Stimulated activated CD4-positive, alpha-beta T cell treated with anti-CD3 and anti-CD28 coated beads, TNF-alpha, amount 100 ng/mL, for 24 hours (primary cell): ENCODE data around the gene TMC4.

Experiments used
- DNase-seq, 3 experiments: peaks; one replicate each; pipeline ENCODE4 v3.0.0-alpha.2; 2020; ENCODE audit warnings: low read depth in 3 of 3

TMC4 gene

DNA sequence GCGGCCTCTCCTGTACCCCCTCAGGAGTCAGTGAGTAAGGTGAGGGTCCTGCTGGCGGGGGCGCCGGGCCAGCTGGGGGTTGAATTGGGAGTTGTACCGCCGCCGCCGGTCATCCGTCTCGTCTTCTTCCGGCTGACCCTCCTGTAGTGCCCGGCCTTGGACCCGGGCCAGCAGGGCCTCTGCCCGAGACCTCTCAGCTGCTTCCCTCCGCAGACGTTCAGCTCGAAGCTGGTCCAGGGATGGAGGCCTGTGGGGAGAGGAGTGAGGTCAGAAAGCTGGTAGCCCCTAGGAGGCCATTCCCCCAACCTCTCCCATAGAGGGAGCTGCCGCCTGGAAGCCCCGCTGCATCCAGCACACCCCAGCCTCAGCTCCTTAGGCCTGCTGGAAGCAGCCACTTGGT, 17.3 kb downstream of the TMC4 start:
- DNase-seq = no peak

DNA sequence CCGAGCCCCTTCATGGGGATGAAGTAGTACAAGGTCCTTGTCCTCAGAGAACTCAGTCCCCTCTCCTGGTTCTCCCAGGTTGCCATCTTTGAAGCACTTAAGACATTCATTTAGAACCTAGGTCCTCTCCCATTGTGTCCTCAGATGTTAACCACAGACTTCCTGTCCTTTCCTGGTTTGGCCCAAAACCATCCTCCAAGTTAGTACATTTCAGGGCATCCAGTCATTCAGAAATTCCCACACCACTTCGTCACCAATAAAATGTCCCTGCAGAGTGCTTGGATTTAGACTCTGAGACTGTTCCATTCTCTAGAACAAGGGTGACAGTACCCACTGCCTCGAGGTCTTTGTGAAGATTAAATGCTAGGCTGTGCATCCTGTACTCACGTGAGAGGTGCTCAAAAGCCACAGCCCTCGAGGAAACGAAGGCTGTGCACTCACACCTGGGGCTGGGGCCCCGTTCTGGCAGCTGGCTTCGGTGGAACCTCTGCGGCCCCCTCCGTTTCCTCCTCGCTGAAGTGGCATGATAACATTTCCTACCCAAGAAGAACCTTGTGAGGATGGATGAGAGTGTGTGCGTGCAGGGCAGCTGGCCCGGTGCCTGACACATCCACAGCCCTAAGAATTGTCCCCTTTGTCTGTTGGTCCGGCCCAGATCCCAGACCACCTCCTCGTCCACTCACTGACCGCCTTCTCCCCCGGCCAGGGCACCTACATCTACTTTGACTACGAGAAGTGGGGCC, 18.2 kb downstream of the TMC4 start:
- no peak for DNase-seq

DNA sequence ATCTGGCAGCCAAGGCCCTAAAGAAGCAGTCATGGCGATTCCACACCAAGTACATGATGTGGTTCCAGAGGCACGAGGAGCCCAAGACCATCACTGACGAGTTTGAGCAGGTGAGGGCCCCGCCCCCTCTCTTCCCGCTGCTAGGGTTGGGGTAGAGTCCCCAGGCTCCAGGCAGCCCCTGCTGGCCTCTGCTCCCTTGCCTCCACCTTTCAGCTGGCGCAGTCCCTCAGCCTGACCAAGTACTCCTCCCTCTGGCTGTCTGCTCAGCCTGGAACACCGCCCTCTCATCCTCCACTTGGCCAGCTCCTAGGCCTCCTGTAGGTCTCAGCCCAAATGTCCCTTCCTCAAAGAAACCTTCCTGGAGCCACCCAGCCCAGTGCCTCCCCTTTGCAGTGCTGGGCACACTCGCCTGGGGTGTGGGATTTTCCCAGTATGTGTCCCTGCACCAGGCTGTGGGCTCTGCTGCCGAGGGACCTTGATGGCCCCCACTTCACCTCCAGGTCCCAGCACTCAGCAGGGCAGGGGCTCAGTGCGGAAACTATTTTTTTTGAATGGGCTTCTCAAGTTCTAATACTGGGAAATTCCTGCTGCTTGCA, 19.1 kb downstream of the TMC4 start:
- no peak for DNase-seq

DNA sequence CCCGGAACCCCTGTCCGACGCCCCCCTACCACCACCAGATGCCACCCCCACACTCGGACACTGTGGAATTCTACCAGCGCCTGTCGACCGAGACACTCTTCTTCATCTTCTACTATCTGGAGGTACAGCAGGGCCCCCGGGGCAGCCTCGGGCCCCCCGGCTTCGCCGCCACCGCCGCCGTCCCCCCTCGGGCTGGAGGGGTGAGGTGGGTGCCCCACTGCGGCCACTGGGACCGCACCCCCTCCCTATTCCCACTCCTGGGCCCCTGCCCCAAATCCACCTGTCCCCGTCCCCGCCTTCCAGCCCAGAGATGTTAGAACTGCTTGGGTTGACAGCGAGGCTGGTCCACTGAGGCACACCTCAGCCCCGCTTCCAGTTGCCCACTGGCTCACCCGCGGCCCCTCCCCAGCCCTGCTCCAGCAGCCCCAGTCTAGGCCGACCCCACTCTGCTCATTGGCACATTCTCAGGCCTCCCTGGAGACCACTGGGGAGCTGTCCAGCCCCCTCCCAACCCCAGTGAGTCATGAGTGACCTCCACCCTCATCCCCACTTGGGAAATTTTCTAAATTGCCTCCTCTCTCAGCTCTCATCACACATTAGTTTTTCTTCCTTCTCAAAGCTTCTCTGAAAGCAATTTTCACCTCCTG, 20.0 kb downstream of the TMC4 start:
- no peak for DNase-seq

DNA sequence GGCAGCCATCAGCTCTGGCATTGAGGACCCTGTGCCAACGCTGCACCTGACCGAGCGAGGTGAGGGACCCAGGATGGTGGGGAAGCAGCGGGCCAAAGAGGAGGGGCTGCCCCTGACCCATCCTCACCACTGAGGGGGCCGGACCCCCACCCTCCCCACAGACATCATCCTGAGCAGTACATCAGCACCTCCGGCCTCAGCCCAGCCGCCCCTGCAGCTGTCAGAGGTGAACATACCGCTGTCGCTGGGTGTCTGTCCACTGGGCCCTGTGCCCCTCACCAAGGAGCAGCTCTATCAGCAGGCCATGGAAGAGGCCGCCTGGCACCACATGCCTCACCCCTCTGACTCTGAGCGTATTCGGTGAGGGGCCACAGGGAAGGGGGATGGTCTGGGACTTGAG, 20.7 kb downstream of the TMC4 start:
- no peak for DNase-seq

DNA sequence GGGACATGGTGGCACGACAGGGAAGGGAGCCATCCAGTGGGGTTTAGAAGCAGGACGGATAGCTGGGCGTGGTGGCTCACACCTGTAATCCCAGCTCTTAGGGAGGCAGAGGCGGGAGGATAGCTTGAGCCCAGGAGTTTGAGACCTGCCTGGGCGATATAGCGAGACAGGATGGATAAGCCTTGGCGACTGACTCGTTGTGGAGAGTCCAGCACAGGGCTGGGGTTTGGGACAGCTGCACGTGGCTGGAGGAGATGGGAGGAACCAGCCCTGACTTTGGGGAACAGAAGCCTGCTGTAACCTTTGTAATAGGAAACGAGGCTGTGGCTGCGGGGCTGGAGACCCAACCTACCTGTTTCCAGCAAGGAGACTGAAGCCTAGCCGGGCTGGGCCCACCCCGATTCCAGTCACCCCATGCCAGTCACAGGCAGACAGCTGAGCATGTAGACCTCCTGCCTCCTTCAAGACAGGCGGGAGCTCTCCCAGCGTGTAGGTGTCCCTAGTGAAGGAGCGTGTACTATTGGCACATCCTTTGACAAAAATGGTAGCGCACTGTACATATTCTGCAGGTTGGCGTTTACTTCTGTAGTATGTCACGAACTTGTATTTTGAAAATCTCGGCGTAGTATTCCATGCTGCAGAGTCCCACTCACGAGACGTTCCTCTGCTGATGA, 21.5 kb downstream of the TMC4 start:
- DNase-seq = no peak

DNA sequence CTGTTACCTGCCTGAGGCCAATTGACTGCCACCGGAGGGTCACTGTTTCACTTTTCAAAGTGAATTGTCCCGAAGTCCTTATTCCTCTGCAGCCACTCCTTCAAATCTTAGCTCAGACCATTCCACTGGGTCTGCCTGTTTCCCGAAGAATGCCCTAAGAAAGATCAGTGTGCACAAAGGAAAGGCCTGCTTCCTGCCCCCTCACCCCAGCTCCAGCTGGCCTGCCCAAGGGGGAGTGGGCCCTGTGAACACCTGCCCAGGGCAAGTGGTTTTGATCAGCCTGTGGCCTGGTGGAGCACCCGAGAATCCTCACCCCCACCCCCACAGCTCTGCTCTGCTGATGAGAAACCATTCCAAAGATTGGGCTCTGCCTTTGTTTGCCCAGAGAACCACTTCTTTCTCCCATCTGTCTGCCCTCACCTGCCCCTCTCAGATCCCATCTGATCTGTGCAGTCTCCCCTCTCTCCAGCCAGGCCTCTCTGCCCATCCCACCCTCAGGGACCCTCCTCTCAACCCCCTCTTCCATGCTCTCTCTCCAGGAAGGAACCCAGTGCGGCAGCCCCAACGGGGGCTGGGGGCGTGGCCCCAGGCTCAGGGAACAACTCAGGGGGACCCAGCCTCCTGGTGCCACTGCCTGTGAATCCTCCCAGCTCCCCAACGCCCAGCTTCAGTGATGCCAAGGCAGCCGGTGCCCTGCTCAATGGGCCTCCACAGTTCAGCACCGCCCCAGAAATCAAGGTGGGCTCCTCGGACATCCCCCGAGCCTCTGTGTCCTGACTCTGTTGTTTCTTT, 23.7 kb downstream of the TMC4 start:
- DNase-seq = no peak

DNA sequence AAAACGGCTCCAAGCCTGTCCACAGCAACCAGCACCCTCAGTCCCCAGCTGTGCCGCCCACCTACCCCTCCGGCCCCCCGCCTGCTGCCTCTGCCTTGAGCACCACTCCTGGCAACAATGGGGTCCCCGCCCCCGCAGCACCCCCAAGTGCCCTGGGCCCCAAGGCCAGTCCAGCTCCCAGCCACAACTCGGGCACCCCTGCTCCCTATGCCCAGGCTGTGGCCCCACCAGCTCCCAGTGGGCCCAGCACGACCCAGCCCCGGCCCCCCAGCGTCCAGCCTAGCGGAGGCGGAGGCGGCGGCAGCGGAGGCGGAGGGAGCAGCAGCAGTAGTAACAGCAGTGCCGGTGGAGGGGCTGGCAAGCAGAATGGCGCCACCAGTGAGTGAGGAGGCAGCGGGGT, 24.8 kb downstream of the TMC4 start:
- no peak for DNase-seq

DNA sequence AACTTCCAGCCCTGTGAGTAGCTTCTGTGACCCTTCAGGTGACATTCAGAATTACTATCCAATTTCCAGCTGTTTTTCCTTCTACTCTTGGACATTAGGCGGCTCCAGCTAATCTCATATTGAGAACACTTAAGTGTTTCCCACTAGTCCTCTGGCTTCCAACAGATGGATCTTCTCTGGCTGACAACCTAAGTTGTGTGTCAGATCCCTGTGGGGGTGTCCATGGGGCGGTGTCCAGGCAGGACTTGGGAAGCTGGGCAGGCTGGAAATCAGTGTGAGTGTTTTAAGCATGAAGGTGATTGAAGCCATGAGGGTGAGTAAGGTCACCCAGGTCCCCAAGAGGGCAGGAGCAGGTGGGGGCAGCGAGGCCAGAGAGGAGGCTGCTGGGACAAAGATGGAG, 25.3 kb downstream of the TMC4 start:
- no peak for DNase-seq

DNA sequence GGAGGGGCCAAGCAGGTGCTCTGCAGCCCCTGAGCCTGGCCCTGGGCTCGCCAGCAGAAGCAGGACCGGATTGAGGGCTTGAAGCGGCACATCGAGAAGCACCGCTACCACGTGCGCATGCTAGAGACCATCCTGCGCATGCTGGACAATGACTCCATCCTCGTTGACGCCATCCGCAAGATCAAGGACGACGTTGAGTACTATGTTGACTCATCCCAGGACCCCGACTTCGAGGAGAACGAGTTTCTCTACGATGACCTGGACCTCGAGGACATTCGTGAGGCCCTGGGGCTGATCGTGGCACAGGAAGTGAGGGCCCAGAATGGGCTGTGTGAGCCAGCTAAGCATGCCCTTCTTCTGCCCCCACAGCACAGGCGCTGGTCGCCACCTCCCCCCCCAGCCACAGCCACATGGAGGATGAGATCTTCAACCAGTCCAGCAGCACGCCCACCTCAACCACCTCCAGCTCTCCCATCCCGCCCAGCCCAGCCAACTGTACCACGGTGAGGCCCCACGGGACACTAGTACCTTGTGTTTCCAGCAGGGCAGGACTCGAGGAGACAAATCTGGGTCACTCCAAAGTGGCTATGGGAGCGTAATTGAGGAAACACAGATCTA, 27.3 kb downstream of the TMC4 start:
- DNase-seq = no peak

DNA sequence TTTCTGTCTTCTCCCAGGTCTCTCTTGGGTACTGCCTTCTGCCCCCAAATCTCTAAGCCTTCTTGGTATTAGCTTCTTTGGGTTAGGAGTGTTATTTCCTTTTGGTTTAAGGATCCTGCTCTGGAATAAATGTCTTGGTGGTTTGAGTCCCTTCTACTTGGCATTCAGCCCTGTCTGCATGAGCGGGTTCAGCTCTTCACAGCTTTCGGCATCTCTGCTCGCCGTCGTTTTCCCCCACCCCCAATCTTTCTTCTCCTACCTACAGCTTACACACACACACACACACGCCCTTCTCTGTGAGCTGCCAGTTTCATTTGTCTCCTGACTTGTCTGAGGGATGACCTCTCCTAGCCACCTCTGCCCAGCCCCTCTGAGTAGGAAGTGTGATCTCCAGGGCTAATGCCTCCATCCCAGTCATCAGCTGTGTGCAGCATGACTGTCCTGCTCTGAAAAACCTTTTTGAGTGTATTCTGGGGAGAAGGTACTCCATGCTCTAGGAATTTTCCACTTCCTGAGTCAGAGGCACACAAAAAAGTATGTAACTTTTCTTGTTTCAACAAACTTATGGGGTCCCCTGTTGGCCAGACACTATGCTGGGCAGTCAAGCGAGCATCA, 30.7 kb downstream of the TMC4 start:
- DNase-seq = no peak

DNA sequence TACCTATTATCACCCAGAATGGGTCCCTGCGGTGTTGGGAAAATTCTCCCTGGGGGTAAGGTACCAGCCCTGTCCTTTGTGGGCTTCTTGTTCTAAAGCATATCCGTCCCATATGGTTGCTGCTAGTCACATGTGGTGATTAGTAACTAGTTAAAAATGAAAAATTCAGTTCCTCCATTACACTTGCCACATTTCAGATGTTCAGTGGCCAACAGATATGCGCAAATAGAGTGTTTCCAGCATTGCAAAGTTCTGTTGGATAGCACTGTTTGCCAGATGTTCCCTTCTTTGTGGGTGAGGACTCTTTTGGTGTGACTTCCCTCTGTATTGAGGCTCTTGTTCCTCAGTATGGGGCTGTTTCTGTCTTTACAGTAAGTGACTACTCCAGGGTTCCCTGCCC, 31.6 kb downstream of the TMC4 start:
- DNase-seq = no peak

DNA sequence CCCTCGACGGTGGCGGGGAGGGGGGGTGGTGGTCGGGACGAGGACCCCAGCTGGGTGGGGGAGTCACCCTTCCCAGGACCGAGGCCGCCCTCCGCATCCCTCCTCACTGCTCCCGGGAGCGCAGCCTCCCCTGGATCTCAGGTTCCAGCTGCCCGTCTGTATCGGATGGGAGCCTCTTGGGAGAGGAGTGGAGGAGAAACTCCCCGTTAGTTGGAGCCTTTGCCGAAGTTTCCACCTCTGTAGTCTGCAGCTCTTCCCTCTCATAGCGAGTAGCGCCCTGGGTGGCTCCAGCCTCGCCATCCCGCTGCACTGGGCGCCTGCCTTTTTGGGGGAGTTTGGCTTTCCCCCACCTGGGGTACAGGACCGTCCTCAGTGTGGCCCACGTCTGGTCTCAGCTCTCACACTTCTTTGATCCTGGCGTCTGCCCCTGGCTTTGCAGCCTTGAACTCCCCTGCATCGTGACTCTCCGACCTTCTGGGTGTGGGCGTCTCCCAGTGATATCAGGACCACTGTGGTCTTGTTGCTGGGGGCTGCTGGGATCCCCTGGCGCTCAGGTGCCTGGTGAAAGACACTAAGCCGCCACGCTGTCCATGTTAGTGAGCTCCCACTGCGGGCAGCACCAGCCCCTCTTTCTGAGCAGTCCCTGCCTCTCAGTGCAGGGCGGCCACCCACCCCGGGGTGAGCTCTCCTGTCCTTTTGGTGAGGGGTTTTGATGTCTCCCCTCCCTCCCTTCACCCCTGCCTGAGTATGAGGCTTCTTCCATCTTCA, 34.3 kb downstream of the TMC4 start:
- DNase-seq = peak in 1 of 3 experiments; percentile 28

DNA sequence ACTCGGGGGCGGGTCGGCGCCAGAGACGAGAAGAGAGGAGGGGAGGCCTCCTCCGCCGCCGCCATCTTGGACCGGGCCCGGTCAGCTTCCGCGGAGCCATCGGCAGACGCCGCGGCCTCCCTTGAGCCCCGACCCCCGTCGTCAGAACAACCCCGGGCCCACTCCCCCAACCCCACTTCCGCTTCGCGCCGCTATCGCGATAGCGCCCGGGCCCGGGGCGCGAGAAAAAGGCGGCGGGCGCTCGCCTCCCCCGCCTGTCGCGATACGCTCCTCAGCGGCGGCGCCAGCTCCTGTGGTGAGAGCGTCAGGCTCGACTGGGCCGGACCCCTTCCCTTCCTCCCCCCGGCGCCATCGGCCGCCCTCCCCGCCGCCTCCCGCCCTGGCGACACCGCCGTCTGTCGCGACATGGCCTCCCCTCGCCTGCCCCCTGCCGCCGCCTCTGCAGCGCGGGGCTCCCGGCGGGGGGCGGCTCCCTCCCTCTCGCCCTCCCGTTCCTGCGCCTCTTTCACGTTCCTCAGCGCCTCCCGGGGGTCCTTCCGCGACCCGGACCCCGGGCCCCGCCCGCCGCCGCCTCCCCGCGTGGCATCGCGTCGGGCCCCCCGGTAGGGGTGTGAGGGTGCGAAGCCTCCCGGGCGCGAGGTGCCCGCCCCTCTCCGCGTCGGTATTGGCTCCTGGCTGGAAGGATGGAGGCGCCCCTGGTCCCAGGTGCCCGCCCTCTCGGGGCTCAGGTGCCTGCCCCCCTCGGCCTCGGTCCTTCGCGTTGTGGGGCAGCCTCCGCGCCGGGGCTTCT, 35.1 kb downstream of the TMC4 start, which contains the start of gene CNOT3:
TSS of gene CNOT3 (plus strand) at position 64 of the 790 bp plus-strand sequence. CDS start 5,217 bp downstream, outside the sequence.
- peak in 1 of 3 experiments; percentile 27 for DNase-seq

DNA sequence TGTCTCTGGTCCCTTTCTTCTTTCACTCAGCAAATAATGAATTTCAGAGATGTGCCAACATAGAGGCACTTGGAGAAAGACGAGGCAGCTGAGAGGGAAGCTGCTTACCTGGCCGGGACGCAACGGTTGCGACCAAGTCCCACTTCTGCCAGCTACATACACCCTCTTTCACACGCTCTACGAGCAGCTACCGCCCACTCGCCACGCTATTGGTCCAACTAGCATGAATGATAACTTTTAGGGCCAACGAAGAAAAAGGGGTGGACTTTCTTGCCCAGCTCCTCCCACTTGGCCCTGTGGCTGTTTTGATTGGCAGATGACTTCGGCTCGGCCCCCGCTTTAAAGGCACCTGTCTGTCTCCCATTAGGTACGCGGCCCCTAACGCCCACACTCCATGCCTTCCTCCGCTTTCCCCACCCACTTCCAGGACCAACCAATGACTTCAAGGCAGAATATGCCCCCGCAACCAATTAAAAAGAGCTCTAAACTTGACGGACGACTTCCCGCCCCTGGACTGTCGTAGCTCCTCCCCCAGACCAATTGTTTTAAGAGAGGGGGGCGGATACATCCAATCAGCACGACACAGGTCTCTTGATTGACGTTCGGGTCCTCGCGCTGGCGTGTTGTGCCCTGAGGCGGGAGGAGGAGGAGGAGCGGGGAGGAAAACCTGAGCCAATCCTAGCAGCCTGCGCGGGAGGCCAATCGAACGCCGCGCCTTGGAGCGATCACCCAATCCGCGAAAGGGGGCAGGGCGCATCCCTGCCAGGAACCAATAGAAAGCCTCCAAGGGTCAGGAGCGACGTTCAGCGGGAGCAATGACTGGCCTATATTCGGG, 35.9 kb downstream of the TMC4 start:
- peak; percentile 98 to 99 (median 98) for DNase-seq

DNA sequence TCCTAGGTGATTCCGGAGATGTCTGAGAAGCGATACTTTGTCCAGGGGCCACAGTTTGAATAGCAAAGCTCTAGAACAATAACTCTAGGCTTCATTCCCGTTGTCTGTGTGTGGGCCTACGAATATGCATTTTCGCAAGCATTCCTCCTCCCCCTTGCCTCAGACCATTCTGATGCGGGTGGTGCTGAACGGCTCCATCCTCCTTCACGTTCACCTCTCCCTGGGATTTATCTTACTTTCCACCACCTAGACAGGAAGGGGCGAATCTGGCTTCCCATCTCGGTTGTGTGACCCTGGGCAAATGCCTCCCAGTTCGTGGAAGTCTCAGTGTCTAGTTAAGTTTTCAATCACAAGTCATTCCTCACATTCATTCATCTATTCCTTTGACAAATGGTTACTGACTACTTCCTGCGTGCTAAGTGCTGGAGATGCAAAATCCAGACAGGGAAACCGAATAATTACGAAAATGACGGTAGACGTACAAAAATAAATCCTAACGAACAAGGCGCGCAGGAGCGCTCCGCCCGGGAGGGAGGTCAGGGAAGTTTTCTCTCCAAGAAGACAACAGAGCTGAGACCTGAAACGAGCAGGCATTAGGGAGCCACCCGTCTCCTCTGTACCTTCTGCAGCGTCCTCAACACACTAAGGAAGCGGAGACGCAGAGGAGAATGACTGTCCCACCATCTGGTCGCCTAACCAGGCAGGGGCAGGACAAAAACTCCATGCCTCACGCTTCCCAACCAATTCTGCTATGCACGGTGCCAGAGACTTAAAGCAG, 36.7 kb downstream of the TMC4 start:
- no peak for DNase-seq

DNA sequence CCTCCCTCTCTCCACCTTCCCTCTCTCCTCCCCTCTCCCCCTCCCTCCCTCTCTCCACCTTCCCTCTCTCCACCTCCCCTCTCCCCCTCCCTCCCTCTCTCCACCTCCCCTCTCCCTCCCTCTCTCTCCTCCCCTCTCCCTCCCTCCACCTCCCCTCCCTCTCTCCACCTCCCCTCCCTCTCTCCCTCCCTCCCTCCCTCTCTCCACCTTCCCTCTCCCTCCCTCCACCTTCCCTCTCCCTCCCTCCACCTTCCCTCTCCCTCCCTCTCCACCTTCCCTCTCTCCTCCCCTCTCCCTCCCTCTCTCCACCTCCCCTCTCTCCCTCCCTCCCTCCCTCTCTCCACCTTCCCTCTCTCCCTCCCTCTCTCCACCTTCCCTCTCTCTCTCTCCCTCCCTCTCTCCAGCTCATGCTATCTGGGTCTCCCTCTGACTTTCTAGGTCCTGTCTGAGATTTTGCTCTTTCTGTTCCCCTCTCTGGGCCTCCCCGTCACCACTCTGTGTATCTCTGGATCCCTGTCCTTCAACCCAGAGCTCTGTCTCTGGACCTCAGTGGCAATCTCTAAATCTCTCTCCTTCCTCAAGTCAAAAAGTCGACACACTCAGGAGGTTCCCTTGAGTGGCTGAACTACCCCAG, 38.9 kb downstream of the TMC4 start:
- no peak for DNase-seq
